GM18502 (cell line): ENCODE measurements around the gene PEMT.

Experiments used
- ATAC-seq: cut with Tn5 transposase; IDR thresholded peaks from one replicate; pipeline ENCODE4 v1.9.1; 2021; ENCODE audit warnings: mild to moderate bottlenecking; ENCODE audit not compliant: unreplicated experiment, poor library complexity

Gene PEMT

DNA sequence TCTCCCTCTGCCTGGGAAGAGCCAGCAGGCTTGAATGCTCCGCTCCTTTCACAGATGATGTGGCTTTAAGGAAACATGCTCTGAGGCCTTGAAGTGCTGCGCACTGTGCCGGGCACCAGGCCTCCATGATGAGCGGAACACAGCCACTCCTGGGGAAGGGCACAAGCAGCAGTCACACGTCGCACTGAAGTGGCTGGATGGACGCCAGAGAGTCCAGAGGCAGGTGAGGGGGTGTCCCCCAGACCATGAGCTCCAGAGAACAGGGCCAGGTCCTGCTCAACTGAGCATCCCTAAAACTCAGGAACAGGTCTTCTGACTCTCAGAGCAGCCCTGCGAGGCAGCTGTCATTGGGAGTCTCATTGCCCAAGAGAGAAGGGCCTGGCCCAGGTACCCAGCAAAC, 35.6 kb downstream of the PEMT start:
- ATAC-seq: no peak

DNA sequence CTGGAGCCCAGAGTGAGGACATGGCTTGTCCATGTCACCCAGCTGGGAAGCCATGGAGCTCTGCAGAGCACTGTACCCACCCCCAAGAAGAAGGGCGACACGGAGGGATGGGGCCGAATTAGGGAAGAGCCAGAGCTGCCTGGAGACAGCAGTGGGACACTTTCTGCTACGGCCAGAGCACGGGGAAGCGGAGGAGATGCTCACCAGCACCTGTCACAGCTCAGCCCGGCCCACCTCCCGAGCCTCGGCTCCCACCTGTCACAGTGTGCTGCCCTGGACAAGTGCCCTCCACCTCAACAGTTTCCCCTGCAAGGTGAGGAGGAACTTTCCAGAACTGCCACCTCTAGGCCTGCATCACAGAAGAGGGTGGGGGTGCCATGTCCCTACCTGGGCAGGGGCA, 36.4 kb downstream of the PEMT start:
- ATAC-seq: no peak

DNA sequence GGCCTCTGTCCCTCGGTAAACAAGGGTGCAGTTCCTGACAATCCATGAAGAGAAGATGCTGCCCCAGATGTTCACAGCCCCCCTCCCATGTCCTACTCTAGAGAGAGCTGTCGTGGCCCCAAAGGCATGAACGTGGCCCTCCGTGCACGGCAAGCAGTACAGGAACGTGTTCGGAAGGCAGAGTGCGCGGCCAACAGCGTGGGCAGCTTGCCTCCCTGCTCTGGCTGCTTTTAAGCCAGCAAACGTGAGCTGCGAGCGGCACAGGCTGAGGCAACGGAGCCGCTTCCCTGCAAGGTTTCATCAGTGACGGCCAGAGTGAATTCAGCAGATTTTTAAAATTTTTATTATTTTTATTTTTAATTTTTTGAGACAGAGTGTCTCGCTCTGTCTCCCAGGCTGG, 37.2 kb downstream of the PEMT start:
- no peak for ATAC-seq

DNA sequence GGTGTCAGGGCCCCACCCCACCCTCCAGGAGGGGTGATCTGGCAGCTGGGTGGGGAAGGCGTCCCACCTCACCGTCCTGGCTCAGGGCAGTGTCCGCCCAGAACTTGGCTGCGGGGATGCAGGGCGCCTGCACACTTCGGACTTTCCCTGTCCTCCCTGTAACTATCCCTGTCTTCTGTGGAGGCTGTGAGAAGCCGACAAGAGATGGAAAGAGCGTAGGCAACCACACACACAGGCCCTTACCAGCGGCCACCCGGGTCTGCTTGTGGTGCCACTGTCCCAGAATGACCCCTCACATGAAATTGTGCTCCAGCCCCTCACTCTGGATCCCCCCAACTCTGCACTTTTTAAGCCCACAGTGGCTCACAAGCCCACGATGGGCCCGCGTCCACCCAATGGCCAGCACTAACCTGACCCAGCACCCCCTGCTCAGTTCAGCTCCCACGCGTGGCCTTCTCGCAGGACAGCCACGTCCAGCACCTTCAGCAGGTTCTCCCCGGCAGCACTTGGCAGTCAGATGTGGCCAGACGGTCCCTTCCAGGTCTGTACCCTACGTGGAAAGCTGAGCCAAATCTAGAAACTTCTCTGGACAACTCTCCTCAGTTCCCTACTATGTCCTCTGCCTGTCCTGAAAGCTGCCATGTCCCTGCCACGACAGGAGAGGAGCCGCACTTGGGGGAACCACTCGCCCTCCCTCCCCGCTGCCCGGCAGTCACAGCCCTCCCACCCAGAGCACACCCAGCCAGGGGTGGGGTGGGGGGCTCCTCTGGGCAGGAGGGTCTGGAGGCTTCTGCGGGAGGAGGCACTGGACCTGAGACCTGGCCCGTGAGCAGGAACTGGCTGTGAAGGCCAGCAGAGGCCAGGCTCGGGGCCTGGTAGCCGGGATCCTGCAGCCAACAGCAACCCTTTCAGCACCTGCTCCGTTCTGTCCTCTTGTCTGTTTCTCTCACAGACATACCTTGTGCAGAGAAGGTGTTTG, 38.0 kb downstream of the PEMT start:
- ATAC-seq: no peak

DNA sequence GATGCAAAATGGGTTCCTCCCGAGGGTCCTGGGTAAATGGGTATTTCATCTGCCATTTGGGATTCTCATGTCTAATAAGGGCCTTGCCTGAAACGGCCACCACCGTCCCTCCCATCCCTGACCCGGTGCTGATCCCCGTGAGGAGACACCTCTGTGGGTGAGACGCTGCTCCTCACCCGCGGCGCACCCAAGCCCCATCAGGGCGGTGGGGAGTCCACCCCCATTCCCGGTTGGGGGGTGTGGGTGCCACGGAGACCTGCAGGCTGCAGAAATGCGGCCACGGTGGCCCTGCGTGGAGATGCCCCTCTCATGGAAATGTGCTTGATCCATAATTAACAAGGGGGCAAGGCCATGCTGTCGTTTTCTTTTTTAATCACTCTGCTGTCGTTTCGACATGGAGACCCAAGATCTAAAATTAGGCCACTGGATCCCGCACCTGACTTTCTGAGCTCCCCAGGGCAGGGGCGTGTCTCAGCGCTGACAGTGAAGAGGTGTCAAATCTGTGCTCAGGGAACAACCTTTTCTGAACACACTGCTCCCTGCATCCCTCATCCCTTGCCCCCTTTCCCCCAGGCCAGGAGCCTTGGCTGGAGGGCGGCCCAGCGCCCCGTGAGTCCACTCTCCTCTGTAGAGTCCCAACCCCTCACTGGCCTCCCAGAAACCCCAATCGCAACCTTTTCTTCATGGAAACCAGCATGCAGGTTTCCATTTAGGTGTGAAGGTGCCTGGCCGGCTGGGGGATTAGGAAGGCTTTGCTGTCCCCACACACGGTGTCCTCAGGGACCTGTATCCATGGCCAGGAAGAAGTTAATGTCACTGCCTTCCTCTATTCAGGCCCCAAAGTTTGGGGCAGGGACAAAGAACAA, 38.9 kb downstream of the PEMT start:
- no peak for ATAC-seq

DNA sequence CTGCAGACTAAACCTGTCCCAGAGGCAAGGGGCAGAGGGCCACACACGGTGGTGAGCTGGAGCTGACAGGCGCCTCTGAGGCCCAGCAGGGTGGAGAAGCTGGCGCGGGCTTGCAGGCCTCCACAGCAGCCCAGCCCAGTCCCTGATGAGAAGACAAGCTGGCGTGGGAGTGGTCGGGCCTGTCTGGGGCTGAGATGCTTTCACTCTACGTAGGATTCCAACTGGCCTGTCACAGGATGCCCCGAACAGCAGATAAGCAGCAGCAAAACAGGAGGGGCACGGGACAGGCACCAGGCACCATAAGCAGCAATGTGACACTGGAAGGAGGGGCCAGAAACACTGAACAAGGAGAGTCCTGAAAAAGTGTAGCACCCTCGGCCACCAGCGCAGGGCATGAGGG, 40.1 kb downstream of the PEMT start:
- no peak for ATAC-seq

DNA sequence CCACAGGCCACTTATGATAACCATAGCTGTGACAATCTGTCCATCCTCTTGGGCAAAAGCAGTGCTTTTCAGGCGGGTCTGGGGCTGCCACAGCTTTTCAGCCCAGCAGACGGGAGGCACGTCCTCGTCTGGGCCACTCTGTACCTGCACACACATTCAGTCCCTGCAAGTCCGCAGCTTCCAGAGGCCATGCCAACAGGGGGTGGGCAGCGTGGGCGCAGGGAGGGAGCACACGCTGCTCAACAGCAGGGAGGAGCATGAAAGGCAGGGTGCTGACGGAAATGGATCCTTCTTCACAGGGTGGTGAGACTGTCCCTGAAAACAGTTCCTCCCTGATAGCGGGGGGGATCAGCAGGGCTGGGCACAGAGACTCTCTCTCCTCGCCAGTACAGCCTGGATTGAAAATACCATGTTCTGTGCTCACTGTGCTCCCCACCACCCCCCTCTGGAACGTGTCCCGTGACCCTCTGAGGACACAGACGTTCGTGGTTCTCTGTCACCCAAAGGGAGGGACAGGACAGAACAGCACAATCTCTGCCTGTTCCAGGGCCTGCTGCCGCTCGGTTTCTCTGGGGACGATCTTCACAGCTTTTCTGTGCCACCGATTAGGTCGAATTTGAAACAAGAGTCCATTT, 41.7 kb downstream of the PEMT start:
- no peak for ATAC-seq

DNA sequence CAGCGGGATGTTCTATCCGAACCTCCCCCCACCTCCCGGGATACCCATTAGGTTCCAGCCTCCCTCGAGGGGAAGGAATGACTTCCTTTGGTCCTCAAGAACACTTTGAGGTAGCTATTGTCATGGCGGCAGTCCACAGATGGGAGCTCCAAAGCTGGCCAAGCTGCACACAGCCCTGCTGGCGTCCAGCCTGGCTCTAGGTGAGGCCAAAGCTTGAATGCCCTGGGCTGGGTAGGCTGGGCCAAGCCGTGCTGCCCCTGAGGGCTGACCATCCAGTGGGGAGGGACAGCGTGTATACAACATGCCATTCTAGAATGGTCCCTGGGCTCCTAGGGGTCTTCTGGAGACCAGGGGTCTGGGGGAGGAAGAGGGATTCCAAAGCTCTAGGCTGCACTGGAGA, 43.5 kb downstream of the PEMT start:
- ATAC-seq: no peak

DNA sequence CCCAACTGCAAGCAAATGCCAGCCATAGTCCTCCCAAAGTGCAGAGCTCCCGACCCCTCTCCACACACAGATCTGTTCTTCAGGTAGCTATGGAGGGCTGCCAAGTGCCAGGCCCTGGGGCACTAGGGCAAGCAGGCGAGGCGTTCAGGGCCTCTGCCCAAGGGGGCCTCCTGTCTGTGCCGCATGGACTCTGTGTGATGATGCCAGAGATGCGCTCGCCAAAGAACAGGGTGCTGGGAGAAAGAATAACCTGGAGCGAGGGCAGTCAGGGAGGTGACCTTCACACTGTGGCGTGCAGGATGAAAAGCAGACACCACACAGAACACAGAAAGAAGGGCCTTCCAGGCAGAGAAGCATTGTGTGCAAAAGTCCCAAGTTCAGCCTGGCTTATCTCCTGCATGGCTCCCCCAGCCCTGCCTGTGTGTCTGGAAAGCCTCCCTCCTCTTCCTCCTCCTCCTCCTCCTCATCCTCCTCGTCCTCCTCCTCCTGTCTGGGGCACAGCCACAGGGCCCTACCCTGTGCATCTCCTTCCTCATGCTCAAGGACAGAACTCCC, 44.2 kb downstream of the PEMT start:
- no peak for ATAC-seq

DNA sequence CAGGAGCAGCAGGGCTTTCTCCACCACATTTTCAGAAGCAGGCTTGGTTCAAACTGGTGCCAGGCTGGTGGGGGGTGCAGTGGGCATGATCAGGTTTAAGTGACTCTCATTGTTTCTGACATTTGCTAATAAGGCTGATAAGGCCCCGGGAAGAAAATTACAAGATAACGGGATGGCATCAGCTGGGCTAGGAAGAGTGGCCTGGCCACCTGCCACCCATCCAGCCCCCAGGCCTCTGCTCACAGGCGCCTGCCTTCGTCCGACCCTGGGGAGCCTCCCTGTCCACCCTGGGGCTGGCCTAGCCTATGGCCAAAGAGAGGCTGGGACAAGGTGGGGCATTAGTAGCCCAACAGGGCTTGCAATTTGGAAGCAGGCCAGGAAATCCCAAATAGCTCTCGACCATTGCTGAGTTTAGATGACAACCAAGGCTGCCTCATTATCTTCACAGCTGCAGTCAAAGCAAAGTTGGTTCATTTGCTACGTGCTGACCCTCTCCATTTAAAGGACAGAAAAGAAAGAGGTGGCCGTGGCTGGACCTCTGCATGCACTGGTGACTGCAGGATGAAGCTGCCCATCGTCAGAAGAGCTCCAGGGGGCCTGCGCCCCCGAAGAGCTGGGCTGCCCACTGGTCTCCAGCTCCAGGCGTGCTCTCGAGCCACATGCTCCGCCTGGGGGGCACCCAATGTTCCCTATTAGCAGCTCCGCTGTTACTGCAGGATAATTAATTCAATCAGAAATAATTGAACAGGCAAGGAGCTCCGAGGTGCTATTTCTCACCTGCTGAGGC, 44.9 kb downstream of the PEMT start:
- no peak for ATAC-seq

DNA sequence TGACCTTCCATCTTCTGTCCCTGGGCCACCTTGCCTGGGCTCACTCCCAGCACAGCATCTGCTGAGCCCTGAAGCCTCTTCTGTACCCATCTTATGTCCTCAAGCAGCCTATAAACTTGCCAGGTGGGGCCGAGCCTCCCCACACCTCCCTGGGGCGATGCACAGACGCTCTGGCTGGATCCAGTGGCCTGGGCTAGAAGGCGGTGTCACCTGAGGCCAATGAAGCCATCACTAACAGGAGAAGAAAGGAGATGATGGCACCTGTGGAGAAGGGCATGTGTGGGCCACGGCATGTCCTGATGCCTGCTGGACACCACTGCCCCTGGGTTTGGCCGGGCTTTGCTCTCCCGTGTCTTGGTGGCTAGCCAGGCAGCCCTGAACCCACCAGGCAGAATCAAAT, 45.5 kb downstream of the PEMT start:
- no peak for ATAC-seq

DNA sequence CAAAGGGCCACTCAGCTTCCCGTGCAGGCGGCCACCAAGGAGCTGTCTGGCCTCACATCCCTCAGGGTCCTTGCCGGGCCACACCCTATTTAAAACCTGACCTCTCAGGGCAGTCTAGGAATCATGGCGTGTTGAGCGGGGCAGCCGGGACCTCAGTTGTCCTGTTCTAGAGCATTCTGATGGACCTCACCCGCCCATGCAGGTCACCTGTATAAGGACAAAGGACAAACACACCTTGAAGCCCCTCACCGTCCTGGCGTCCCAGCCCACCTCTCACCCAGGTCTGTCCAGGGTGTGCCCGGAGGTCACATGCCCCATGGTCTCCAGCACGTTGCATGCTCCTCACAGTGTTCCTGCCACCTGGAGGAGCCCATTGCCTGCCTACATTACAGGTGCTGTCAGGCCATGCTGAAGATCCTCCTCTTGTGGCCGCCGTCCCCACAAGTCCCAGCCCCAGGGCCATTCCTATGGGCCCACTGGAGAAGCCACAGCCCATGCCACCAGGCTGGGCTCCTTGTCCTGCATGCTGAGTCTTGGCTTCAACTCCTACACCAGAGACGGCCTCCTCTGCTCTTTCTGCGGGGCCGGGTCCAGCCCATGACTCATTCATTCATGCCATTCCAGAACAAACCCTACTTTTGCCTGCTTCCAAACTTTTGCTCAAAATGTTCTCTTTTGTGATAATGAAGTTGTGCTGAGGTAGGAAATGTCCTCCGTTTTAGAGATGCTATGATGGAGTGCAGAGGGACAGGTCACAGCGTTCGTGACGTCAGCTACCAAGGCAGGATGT, 46.3 kb downstream of the PEMT start:
- no peak for ATAC-seq

DNA sequence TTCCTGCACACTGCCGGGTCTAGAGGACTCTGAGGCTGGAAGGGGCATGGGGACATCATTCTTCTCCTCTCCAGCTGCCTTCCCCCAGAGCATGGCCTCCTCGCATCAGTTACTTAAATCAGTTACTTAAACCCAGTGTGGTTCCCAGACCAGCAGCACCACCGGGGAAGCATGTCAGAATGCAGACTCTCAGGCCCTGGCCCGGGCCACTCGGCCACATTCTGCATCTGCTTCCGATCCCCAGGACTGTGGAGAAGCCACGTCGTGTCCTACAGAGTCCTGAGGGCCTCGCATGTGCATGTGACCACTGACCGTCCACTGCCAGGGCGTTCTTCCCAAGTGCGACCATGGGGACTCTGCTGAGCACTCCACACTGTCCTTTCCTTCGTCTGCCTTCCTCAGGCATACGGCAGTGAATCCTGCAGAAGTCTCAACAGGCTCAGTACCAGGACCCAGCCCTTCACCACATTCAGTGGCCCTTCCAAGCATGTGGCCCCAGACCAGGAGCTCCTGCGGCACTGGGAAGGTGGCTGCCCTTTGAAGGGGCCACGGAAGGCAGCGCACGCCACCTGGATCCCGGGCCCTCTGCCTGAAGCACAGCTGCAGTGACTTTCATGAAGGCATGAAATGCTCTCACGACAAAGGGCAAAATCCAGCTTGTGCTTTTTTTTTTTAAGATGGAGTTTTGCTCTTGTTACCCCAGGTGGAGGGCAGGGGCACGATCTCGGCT, 48.4 kb downstream of the PEMT start:
- no peak for ATAC-seq

DNA sequence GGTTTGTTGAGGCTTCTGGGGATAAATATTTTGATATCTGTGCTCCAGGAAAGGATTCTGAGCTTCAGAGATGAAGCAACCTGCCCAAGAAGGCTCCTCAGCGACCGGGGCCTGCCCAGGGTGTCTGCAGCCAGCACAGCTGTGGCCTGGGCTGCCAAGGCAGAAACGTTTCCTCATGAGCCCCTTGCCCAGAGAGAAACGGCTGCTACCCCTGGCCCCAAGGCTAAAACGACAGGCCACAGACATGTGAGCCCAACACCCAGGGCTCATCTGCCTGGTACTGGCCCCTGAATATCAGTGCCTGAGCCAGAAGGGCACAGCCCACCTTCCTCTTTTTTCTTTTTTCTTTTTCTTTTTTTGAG, 49.9 kb downstream of the PEMT start:
- no peak for ATAC-seq

DNA sequence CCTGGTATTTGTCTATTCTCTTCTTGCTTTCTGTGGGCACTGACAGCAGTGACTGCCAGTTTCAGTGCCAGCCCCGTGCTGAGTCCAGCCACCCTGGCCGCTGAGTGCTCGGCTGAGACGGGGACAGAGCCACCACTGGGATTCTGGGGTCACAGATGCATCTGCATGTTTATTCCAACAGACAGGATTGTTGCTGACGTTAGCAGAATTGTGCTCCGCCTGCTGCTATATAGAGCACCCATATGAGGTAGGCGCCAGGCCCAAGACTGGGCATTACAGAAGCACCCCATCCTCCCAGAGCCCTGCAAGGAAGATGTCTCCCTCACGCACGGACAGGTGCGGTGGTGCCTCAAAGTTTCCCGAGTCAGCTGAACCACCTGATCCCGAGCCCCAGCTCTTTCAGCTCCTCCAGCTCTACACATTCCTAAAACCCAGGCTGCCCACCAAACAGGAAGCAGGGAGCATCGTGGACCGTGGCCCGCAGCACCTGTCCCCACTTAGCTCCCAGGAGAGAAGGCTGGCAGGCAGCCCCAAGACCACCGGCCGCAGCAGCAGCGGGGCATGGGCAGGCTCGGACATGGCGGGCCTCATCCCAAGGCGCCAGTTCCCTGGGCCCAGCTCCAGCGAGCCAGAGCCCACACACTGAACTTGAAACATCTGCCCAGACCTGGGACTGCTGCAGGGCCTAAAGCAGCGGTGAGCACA, 50.4 kb downstream of the PEMT start:
- ATAC-seq: no peak

DNA sequence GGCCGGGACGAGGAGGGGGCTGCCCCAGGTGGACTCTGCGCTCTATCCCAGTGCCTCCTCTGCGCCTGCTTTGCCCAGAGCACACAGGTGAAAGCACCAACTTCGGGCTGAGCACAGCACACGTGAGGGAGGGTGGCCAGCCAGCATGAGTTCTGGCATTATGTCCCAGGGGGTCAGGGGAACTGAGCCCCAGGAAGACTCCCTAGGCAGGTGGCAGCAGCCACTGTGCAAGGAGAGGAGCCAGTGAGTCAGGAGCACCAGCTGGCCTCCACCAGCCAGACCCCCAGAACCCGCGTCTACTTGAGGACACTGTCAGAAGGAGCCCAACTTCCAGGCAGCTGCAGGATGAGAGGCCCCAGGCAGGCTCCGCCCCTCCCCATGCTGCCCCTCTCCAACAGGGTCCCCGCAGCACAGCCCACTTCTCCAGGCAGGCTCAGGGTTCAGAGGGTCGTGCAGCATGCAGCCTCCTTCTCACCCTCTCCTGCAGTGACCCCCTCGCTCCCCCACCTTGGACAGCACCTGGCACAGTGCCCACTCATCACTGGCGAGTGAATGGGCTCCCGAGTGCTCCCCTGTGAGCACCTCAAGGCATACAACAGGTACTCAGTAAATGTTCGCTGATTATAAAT, 51.1 kb downstream of the PEMT start:
- ATAC-seq: no peak

DNA sequence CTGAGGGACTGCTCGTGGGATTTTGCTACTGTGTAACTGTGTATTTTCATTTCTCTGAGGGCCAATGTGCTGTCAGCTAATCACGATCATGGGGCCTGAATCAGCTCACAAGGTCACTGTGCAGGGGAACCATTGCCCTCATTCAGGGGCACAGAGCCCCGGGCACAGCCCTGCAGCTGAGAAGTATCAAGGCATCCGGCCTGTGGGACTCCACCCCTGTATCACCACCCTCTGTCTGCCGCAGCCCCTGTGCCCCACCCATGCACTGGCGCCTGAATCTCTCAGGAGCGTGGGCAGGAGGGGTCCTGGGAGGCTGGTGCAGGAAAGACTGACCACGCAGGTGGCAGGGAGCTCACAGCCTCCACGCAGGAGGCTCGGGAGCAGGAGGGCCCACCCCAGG, 51.9 kb downstream of the PEMT start:
- ATAC-seq: no peak
